Measurements from ENCODE around the gene DCDC2C. TPM values are rescaled to one million over a fixed set of nuclear protein-coding genes. Genes with fewer than 3 reads are reported as not detected.
"Not testable (repeated sequence)": the region's sequence is repeated elsewhere in the genome, so short reads cannot be mapped to it uniquely, and the experiment has no call there.

Gene DCDC2C
- total RNA-seq, 1 experiment from 2014 or later = not detected

DNA sequence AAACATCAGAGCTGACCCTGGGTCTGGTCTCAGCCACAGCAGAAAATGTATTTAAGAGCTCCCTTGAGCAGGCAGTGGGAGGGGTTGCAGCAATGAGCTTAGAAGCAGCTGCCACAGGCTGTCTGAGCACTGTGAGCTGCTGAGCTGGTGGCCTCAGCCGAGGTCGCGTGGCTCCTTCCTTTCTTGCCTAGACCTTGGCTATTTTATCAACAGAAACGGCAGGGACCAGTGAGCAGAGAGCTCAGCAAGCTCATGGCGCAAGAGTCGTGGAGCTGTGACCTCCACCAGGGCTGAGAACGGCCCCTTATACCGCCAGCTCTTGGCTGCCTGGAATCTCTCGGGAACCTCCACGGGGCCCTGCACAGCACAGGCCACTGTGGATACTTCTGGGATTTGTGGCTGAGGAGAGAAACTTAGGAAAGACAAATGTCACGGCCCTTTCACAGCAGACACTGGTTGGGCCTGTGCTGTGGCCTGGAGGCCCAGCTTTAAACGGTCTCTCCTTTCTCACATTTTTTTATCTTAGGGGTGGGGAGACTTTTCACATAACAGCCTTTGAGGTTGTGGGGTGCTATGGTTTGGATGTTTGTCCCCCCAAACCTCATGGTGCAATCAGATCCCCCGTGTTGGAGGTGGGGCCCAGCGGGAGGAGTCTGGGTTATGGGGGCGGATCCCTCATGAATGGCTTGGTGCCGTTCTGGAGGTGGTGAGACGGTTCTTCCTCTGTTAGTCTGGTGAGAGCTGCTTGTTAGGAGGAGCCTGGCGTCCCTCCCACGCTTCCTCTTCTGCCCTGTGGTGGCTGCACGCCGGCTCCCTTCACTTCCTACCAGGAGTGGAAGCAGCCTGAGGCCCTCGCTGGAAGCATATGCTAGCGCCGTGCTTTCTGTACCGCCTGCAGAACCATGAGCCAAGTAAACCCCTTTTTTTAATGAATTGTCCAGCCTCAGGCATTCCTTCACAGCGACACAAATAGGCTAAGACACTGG lies 43.6 kb upstream of the DCDC2C start:
- intact Hi-C loops (cut with micrococcal nuclease; ENCODE audit: unreplicated experiment) (no loop called here), in situ Hi-C loops (cut with HindIII; ENCODE audit: low pct_unique_long_range_greater_than_20kb, low sequenced_read_pairs) (no loop called here)
- no peak overlapping the region for H3K4me3 ChIP-seq (ENCODE audit: low read depth in 2 of 2, low read length in 2 of 2)
- ATAC-seq = no peak
- CTCF ChIA-PET = no interaction called here
- no peaks in the 10 kb centered on the region for H3K36me3 ChIP-seq (ENCODE audit: control insufficient read depth, insufficient read depth, low read length)
- DNase-seq (ENCODE audit: low read depth, low spot score) = no peak
- TF ChIP-seq, protein P1, sequence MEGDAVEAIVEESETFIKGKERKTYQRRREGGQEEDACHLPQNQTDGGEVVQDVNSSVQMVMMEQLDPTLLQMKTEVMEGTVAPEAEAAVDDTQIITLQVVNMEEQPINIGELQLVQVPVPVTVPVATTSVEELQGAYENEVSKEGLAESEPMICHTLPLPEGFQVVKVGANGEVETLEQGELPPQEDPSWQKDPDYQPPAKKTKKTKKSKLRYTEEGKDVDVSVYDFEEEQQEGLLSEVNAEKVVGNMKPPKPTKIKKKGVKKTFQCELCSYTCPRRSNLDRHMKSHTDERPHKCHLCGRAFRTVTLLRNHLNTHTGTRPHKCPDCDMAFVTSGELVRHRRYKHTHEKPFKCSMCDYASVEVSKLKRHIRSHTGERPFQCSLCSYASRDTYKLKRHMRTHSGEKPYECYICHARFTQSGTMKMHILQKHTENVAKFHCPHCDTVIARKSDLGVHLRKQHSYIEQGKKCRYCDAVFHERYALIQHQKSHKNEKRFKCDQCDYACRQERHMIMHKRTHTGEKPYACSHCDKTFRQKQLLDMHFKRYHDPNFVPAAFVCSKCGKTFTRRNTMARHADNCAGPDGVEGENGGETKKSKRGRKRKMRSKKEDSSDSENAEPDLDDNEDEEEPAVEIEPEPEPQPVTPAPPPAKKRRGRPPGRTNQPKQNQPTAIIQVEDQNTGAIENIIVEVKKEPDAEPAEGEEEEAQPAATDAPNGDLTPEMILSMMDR (IDR thresholded peaks at IDR 0.05) = no peak
- TF ChIP-seq TCF7L2 (IDR thresholded peaks at IDR 0.05; ENCODE audit: low read depth, low read length) (no peak), SIN3A (IDR thresholded peaks at IDR 0.05; ENCODE audit: borderline replicate concordance, insufficient read depth, low read depth, low read length) (no peak), REST (IDR thresholded peaks at IDR 0.05; ENCODE audit: insufficient read depth in 1 of 2, low read depth in 2 of 2, low read length in 1 of 2) (no peak), POLR2AphosphoS5 (IDR thresholded peaks at IDR 0.05; ENCODE audit: low read depth, low read length) (no peak)
- POLR2A ChIA-PET = no interaction called here
- H3K9me3 ChIP-seq (ENCODE audit: control insufficient read depth, insufficient read depth, low read depth, low read length) = no peaks in the 10 kb centered on the region
- BruUV-seq (replicated peaks) = no TSS peak
- no peaks in the 10 kb centered on the region for H3K4me1 ChIP-seq (ENCODE audit: control insufficient read depth, insufficient read depth, low read length)
- no peaks in the 10 kb centered on the region for H3K27me3 ChIP-seq (ENCODE audit: control insufficient read depth, insufficient read depth, low read length)
- no peak overlapping the region for H3K27ac ChIP-seq (ENCODE audit: low read length)

DNA sequence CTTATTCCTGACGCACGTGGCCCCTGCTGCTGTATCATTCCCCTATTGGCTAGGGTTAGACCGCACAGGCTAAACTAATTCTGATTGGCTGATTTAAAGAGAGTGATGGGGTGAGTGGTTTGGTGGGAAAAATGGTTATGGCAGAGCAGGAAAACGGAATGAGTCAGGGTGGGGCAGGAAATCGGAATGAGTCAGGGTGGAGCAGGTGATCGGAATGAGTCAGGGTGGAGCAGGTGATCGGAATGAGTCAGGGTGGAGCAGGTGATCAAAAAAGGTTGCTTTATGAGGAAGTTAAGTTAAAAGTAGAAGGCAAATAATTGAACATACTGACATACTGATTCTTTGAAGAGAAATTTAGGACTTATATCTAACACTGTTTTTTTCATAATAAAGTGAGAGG lies 42.7 kb upstream of the DCDC2C start:
- H3K27ac ChIP-seq (ENCODE audit: low read length); H3K4me1 ChIP-seq (ENCODE audit: control insufficient read depth, insufficient read depth, low read length); H3K4me3 ChIP-seq (ENCODE audit: low read depth in 2 of 2, low read length in 2 of 2); H3K27me3 ChIP-seq (ENCODE audit: control insufficient read depth, insufficient read depth, low read length); CTCF ChIA-PET; POLR2A ChIA-PET; ATAC-seq; H3K9me3 ChIP-seq (ENCODE audit: control insufficient read depth, insufficient read depth, low read depth, low read length); DNase-seq (ENCODE audit: low read depth, low spot score); intact Hi-C loops (cut with micrococcal nuclease; ENCODE audit: unreplicated experiment); H3K36me3 ChIP-seq (ENCODE audit: control insufficient read depth, insufficient read depth, low read length); in situ Hi-C loops (cut with HindIII; ENCODE audit: low pct_unique_long_range_greater_than_20kb, low sequenced_read_pairs); BruUV-seq (replicated peaks): not testable (repeated sequence)

- ChIA-PET CTCF (no interaction called here), POLR2A (no interaction called here)
- H3K27me3 ChIP-seq (ENCODE audit: control insufficient read depth, insufficient read depth, low read length) = no peaks in the 10 kb centered on the region
- no peak for ATAC-seq
- DNase-seq (ENCODE audit: low read depth, low spot score) = no peak
- TF ChIP-seq TCF7L2 (IDR thresholded peaks at IDR 0.05; ENCODE audit: low read depth, low read length) = no peak
- no peaks in the 10 kb centered on the region for H3K4me1 ChIP-seq (ENCODE audit: control insufficient read depth, insufficient read depth, low read length)
- no peak overlapping the region for H3K4me3 ChIP-seq (ENCODE audit: low read depth in 2 of 2, low read length in 2 of 2)
- H3K36me3 ChIP-seq (ENCODE audit: control insufficient read depth, insufficient read depth, low read length) = no peaks in the 10 kb centered on the region
- intact Hi-C loops (cut with micrococcal nuclease; ENCODE audit: unreplicated experiment) = no loop called here
- no peaks in the 10 kb centered on the region for H3K9me3 ChIP-seq (ENCODE audit: control insufficient read depth, insufficient read depth, low read depth, low read length)
- no TSS peak for BruUV-seq (replicated peaks)
- in situ Hi-C loops (cut with HindIII; ENCODE audit: low pct_unique_long_range_greater_than_20kb, low sequenced_read_pairs) = no loop called here
- H3K27ac ChIP-seq (ENCODE audit: low read length) = no peak overlapping the region
Observed at GRCh38 chr2:3661149-3661660, 42.2 kb upstream of the DCDC2C start.

All from Panc1 (cell line).